ENCODE measurements around the gene TXNDC11. TPM values are rescaled to one million over a fixed set of nuclear protein-coding genes. Genes with fewer than 3 reads are reported as not detected.

The TXNDC11 gene
- total RNA-seq, 2 donors from 2014 or later, result 62.4 to 73.2 TPM

DNA sequence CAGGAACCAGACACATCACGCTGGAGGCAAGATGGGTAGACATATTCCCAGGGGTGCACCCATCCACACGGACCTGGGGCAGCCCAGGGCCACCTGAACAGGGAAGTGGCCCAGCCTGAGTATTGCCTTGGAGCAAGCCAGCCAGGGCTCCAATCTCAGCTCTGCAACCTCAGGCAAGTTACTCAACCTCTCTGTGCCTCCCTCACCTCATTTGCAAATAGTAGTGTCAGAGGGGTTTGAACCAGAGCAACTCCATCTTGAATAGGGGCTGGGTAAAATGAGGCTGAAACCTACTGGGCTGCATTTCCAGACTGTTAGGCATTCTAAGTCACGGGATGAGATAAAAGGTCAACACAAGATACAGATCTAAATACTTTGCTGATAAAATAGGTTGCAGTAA, 109.5 kb downstream of the TXNDC11 start:
- DNase-seq (ENCODE audit: low spot score), result no peak
- no peak overlapping the region for H3K4me3 Mint-ChIP-seq
- no peak overlapping the region for H3K27ac Mint-ChIP-seq
- H3K36me3 Mint-ChIP-seq, result no peaks in the 10 kb centered on the region
- no peaks in the 10 kb centered on the region for H3K9me3 Mint-ChIP-seq
- no peak for ATAC-seq
- H3K27me3 Mint-ChIP-seq, result no peaks in the 10 kb centered on the region
- peaks cover 12 to 16% of the 10 kb centered on the region in 2 donors for H3K4me1 Mint-ChIP-seq (ENCODE audit: low read depth in 2 of 2)

DNA sequence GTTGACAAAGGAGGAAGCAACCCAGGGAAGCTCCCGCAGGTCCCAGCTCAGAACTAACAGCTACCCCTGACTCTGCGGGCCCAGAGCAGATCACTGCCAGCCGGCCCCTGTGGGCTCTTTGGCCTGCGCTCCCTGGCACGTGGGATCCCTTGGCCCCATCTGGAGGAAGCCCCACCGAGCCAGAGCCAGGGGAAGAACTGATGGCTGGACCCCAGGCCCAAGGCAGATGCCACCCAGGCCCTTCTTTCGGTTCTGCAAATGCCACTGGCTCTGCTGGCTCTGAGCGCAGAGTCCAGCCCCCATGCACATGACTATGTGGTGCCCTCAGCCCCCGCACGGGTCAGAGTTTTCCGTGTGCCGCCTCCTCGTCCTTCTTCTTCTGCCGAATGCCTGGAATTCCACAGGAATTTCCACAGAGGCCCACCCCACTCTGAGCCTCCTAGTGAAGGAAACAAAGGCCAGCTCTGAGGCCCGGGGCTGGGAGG, 110.2 kb downstream of the TXNDC11 start:
- Mint-ChIP-seq H3K36me3 (no peaks in the 10 kb centered on the region), H3K4me1 (ENCODE audit: low read depth in 2 of 2) (peaks cover 13 to 16% of the 10 kb centered on the region in 2 donors), H3K27ac (no peak overlapping the region), H3K9me3 (no peaks in the 10 kb centered on the region), H3K4me3 (no peak overlapping the region), H3K27me3 (no peaks in the 10 kb centered on the region)
- DNase-seq (ENCODE audit: low spot score) (no peak), ATAC-seq (no peak)

- Mint-ChIP-seq H3K36me3 (no peaks in the 10 kb centered on the region), H3K27ac (no peak overlapping the region), H3K4me1 (ENCODE audit: low read depth in 2 of 2) (peaks cover 13 to 16% of the 10 kb centered on the region in 2 donors), H3K9me3 (no peaks in the 10 kb centered on the region), H3K27me3 (no peaks in the 10 kb centered on the region), H3K4me3 (no peak overlapping the region)
- DNase-seq (ENCODE audit: low spot score) (no peak), ATAC-seq (no peak)
Measured at GRCh38 chr16:11631214-11631613, 111.4 kb downstream of the TXNDC11 start.

DNA sequence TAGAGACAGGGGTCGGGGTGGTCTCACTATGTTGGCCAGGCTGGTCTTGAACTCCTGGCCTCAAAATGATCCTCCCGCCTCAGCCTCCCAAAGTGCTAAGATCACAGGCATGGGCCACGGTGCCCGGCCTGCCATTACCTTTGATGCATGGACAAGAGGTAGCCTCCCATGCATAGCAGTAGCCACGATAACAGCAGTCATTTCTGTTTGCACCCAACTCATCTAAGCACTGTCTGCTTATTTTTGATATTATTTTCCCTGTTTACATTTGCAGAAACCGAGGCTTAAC, 111.9 kb downstream of the TXNDC11 start:
- Mint-ChIP-seq H3K27ac (no peak overlapping the region), H3K9me3 (no peaks in the 10 kb centered on the region), H3K4me1 (ENCODE audit: low read depth in 2 of 2) (peaks cover 11 to 16% of the 10 kb centered on the region in 2 donors), H3K27me3 (no peaks in the 10 kb centered on the region), H3K4me3 (no peak overlapping the region), H3K36me3 (no peaks in the 10 kb centered on the region)
- no peak for ATAC-seq
- no peak for DNase-seq (ENCODE audit: low spot score)

DNA sequence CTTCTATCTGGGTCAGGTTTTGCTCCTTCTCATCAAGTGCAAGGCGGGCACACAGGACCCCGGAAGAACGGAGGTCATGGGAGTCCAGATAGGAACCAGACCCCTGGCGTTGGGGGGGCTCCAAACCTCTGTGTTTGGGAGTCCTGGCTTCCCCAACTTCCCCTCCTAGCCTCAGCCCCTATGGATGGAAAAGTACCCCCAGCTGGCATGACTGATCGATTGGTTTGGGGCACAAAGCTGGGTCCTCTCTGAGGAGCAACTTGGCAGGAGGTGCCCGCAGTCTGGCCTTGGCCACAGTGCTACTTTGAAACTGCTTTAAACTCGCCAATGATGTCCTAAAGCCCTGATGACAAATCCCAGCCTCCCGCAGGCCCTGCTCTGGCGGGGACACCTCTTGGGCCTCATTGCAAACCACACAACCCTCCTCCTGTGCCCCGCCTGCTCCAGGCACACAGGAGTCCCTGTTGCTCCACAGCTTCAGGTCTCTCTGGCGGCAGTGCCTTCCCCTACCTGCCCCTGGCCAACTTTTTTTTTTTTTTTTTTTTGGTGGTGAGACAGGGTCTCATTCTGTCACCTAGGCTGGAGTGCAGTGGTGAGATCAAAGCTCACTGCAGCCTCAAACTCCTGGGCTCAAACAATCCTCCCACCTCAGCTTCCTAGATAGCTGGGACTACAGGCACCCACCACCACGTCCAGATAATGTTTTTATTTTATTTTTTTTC, 112.5 kb downstream of the TXNDC11 start:
- Mint-ChIP-seq H3K36me3 (no peaks in the 10 kb centered on the region), H3K27ac (no peak overlapping the region), H3K9me3 (no peaks in the 10 kb centered on the region), H3K27me3 (no peaks in the 10 kb centered on the region), H3K4me3 (no peak overlapping the region), H3K4me1 (ENCODE audit: low read depth in 2 of 2) (peaks cover 11 to 16% of the 10 kb centered on the region in 2 donors)
- DNase-seq (ENCODE audit: low spot score) (no peak), ATAC-seq (no peak)

Other genes starting within 250 kb of the TXNDC11 start
- gene LITAF, start 155.9 kb downstream of the TXNDC11 start, total RNA-seq, result 100 to 1,000 TPM; 112 to 191 TPM
- gene SNN, start 74.4 kb downstream of the TXNDC11 start, total RNA-seq, result 1 to 10 TPM in 1 of 2 donors, under 1 TPM in 1; 0.43 to 1.1 TPM
- gene ZC3H7A, start 54.4 kb upstream of the TXNDC11 start, total RNA-seq, result 100 to 1,000 TPM; 114 to 136 TPM
- gene RSL1D1, start 108.7 kb upstream of the TXNDC11 start, total RNA-seq, result 100 to 1,000 TPM; 175 to 205 TPM
- gene GSPT1, start 173.1 kb upstream of the TXNDC11 start, total RNA-seq, result 100 to 1,000 TPM; 127 to 175 TPM
- gene NPIPB2, start 199.2 kb upstream of the TXNDC11 start, total RNA-seq, result 10 to 100 TPM; 19.9 to 35.5 TPM
- gene TNFRSF17, start 222.4 kb upstream of the TXNDC11 start, total RNA-seq, result not detected
- 10 to 100 TPM; 18.9 to 37.4 TPM for gene SNX29, start 233.9 kb upstream of the TXNDC11 start, total RNA-seq

All from natural killer cell treated with Interleukin-12 subunit alpha and Interleukin-12 subunit beta and Interleukin-15 and Interleukin-18, amount 100 ng/mL, for 72 hours (primary cell).